Dendritic cell treated with granulocyte-macrophage colony-stimulating factor and Interleukin-4, amounts not matched to agents 40 ng/mL and 50 ng/mL, for 4 days (primary cell): ENCODE results near the gene UPF3A.
"Not testable (repeated sequence)": the region's sequence is repeated elsewhere in the genome, so short reads cannot be mapped to it uniquely, and the experiment has no call there.

Source experiments
- H3K27ac Mint-ChIP-seq: one replicate; pipeline ENCODE4 v1.8.0; 2022; ENCODE audit warnings: mild to moderate bottlenecking, mixed read lengths
- H3K27me3 Mint-ChIP-seq: one replicate; pipeline ENCODE4 v1.8.0; 2022; ENCODE audit warnings: mild to moderate bottlenecking, mixed read lengths
- H3K36me3 Mint-ChIP-seq: one replicate; pipeline ENCODE4 v1.8.0; 2022; ENCODE audit warnings: low read depth, mixed read lengths
- H3K4me1 Mint-ChIP-seq: one replicate; pipeline ENCODE4 v1.8.0; 2022; ENCODE audit warnings: low read depth, mixed read lengths
- H3K4me3 Mint-ChIP-seq: one replicate; pipeline ENCODE4 v1.8.0; 2022; ENCODE audit warnings: mild to moderate bottlenecking, moderate library complexity, mixed read lengths
- H3K9me3 Mint-ChIP-seq: one replicate; pipeline ENCODE4 v1.8.0; 2022; ENCODE audit warnings: mixed read lengths
- intact Hi-C: fragments of 100-400 bp; cut with micrococcal nuclease; formaldehyde crosslinking; loops from one replicate; pipeline ENCODE4 v1.15.0; 2022

The UPF3A gene

DNA sequence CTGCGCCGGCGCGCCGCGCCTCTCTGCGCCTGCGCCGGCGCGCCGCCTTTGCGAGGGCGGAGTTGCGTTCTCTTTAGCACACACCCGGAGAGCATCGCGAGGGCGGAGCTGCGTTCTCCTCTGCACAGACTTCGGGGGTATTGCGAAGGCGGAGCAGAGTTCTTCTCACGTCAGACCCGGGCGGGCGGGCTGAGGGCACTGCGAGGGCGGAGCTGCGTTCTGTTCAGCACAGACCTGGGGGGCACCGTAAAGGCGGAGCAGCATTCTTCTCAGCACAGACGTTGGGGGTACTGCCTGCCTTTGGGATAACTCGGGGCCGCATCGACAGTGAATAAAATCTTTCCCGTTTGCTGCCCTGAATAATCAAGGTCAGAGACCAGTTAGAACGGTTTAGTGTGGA lies 72.0 kb downstream of the UPF3A start:
- H3K36me3 Mint-ChIP-seq, H3K9me3 Mint-ChIP-seq, intact Hi-C loops, H3K4me3 Mint-ChIP-seq, H3K27ac Mint-ChIP-seq, H3K4me1 Mint-ChIP-seq: not testable (repeated sequence)
- H3K27me3 Mint-ChIP-seq = peaks cover 21% of the 10 kb centered on the region
